Ectodermal cell (in vitro differentiated cells): Measurements from ENCODE around the gene ANP32B.

ENCODE experiments used
- H3K27ac ChIP-seq: 2 replicates; pipeline ENCODE4 v1.7.0; 2013; ENCODE audit warnings: mild to moderate bottlenecking, low read depth, low read length; ENCODE audit not compliant: insufficient read depth, poor library complexity, severe bottlenecking
- H3K27me3 ChIP-seq: 2 replicates; pipeline ENCODE4 v1.7.0; 2013; ENCODE audit warnings: mild to moderate bottlenecking, low read length; ENCODE audit not compliant: insufficient read depth, control insufficient read depth, poor library complexity, severe bottlenecking
- H3K36me3 ChIP-seq: one replicate; pipeline ENCODE4 v1.7.0; 2013; ENCODE audit warnings: low read length; ENCODE audit not compliant: control insufficient read depth, insufficient read depth
- H3K4me1 ChIP-seq: one replicate; pipeline ENCODE4 v1.7.0; 2013; ENCODE audit warnings: low read length; ENCODE audit not compliant: control insufficient read depth, insufficient read depth
- H3K4me3 ChIP-seq: 2 replicates; pipeline ENCODE4 v1.7.0; 2013; ENCODE audit warnings: low read depth, low read length, control low read depth; ENCODE audit not compliant: insufficient read depth
- H3K9me3 ChIP-seq: 2 replicates; pipeline ENCODE4 v1.7.0; 2013; ENCODE audit warnings: mild to moderate bottlenecking, low read length, moderate library complexity; ENCODE audit not compliant: control insufficient read depth
- WGBS, 2 experiments: methylation state at CpG; one replicate each; pipeline ENCODE4 v1.1.7; 2013; ENCODE audit warnings: missing lambda C conversion rate in 2 of 2; 5-methylcytosine and 5-hydroxymethylcytosine counted together

The ANP32B gene

DNA sequence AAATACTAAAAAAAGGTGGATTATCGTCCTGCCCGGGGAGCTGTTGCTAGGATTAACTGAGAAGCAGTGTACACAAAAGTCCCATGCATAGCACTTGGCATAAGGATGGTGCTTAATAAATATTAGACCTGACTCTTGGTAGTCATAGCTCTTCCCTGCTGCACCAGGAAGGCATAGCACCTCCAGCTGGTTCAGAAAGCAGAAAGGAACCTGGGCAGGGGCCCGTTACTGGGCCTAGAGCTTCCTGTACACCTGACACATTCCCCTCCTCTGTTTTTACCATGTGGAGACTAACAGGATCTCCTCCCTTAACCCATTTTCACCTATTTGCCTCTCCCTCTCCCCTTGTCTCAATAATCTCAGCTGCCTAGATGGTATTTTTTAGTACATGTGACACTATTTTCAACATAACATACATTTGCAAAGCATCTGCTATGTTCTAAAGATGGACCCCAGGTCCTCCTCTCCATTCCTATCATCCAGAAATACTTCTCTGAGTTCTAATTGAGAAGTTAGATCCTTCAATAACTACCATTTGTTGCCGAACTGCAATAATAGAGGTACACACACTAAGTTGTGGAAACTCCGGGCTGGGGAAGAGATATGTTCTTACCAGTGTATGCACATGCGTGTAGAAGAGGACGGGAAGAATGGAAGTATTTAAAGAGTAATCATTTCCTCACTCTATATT is 3.2 kb upstream of the ANP32B start:
- Histone ChIP-seq H3K4me3 (no peak overlapping the region), H3K4me1 (no peaks in the 10 kb centered on the region), H3K27me3 (peaks cover 83% of the 10 kb centered on the region), H3K27ac (no peak overlapping the region), H3K36me3 (no peaks in the 10 kb centered on the region), H3K9me3 (no peaks in the 10 kb centered on the region)
- WGBS, 2 experiments, result 77 to 87% methylated on average over 5 to 7 of the region's 7 CpGs

DNA sequence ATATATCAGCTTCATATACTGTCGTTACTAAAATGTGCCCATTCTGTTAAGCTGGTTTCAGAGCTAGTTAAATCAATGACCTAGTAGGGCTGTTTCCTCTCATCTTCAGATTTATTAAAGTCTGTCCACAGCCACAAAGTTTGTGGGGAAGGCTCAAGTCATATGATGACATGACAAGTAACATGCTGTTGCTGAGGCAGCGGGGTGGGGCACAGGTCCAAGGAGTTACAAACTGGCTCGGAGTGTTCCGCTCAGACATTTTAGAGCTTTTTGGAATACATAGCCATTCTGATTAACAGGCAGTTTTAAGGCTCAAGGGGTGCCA is 2.7 kb upstream of the ANP32B start:
- H3K9me3 ChIP-seq, result no peaks in the 10 kb centered on the region
- H3K27ac ChIP-seq, result no peak overlapping the region
- no peaks in the 10 kb centered on the region for H3K36me3 ChIP-seq
- no peaks in the 10 kb centered on the region for H3K4me1 ChIP-seq
- peaks cover 84% of the 10 kb centered on the region for H3K27me3 ChIP-seq
- no peak overlapping the region for H3K4me3 ChIP-seq
- WGBS, 2 experiments, result 90 to 92% methylated on average over 4 of the region's 4 CpGs

DNA sequence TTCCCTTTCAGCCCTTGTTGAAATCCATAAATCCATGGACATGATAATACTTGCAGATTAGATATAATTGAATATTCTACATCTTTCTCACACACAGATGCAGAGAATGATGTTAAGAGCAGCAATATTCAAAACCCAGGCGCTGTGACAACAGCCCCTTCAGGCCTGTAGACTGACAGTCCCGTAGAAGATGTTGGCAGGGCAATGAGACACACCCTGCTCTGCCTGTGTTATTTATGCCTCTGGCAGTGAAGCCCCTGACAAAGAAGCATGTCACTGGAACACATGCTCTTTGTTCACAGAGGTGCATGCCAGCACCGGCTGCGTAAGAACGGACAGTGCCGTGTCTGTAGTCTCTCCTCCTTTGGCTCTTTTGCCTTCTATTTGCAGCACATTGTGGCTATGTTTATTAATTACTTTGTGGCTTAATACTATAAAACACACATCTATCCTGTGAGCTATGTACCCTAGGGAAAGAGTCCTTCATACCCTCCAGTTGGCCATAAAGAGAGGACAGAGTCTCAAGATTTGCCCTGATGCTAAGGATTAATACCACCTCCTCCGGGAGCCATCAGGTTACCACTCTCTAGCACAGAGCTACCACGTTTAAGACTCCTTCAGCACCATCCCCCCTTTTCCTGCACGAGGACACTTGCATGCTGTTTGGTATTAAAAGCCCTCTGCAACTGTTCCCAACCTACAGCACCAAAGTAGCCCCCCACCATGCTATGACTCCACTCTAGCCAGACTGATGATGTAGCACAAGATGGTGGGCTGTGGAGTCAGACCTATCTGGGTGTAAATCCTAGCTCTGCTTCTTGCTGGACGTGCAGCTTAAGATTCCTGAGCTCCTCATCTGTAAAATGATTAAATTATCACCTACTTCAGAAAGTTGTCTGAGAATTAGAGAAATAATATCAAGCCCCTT is 2.0 kb upstream of the ANP32B start:
- H3K4me1 ChIP-seq, result no peaks in the 10 kb centered on the region
- H3K4me3 ChIP-seq, result no peak overlapping the region
- peaks cover 84% of the 10 kb centered on the region for H3K27me3 ChIP-seq
- peak overlapping the region; percentile 76 for H3K27ac ChIP-seq
- H3K36me3 ChIP-seq, result no peaks in the 10 kb centered on the region
- no peaks in the 10 kb centered on the region for H3K9me3 ChIP-seq
- 54 to 56% methylated on average over 10 of the region's 10 CpGs for WGBS, 2 experiments

DNA sequence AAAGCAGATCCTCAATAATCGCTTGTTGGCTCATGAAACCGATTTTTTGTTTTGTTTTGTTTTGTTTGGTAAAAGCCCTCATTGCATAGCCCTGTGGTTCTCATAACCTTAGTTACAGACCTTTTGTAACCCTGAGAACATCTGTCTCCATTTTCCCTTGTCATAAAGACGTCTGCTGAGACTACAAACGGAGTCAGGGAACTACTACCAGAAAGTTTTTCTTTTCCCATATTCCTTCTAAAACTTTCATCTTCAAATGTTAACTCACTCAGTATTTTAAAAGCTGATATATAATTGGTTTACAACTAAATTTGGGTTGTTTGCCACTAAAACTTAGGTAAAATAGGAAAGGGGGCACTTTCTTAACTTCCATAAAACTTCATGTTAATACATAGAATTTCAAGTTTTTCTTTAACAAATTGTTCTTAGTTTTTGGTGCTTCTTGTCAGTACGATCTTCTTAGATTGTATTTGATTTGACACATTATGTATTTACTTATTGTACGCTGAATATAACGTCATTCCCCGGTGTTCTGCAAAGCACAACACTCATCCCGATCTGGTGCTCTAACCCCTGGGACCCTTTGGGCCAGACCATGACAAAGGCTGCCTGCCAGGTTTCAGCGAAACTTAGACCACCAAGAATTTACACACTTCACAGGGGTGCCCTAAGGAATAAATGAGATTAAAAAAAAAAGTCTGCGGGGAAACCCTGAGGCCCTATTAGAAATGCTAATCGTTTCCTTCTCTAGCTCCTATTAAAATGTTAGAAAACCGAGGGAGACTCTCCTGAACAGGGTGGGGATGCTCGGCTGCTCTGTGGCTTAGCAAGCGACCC is 1.1 kb upstream of the ANP32B start:
- Histone ChIP-seq H3K9me3 (no peaks in the 10 kb centered on the region), H3K4me3 (peak overlapping the region; percentile 90), H3K27me3 (peaks cover 75% of the 10 kb centered on the region), H3K36me3 (no peaks in the 10 kb centered on the region), H3K27ac (peak overlapping the region; percentile 76), H3K4me1 (no peaks in the 10 kb centered on the region)
- WGBS, 2 experiments, result 15 to 16% methylated on average over 14 of the region's 15 CpGs

GRCh38 chr9:97983589-97984187 is 547 bp downstream of the ANP32B start:
- Histone ChIP-seq H3K4me1 (no peaks in the 10 kb centered on the region), H3K4me3 (peak overlapping the region; percentile 90), H3K27ac (peak overlapping the region; percentile 74), H3K36me3 (no peaks in the 10 kb centered on the region), H3K27me3 (peaks cover 59% of the 10 kb centered on the region), H3K9me3 (no peaks in the 10 kb centered on the region)
- WGBS, 2 experiments, result 0 to 1% methylated on average over 70 of the region's 70 CpGs

GRCh38 chr9:97984188-97985057 is 1.3 kb downstream of the ANP32B start:
- Histone ChIP-seq H3K27ac (peak overlapping the region; percentile 74), H3K27me3 (peaks cover 51% of the 10 kb centered on the region), H3K4me1 (no peaks in the 10 kb centered on the region), H3K9me3 (no peaks in the 10 kb centered on the region), H3K4me3 (peak overlapping the region; percentile 90), H3K36me3 (no peaks in the 10 kb centered on the region)
- WGBS, 2 experiments, result 0% methylated on average over 116 of the region's 116 CpGs

DNA sequence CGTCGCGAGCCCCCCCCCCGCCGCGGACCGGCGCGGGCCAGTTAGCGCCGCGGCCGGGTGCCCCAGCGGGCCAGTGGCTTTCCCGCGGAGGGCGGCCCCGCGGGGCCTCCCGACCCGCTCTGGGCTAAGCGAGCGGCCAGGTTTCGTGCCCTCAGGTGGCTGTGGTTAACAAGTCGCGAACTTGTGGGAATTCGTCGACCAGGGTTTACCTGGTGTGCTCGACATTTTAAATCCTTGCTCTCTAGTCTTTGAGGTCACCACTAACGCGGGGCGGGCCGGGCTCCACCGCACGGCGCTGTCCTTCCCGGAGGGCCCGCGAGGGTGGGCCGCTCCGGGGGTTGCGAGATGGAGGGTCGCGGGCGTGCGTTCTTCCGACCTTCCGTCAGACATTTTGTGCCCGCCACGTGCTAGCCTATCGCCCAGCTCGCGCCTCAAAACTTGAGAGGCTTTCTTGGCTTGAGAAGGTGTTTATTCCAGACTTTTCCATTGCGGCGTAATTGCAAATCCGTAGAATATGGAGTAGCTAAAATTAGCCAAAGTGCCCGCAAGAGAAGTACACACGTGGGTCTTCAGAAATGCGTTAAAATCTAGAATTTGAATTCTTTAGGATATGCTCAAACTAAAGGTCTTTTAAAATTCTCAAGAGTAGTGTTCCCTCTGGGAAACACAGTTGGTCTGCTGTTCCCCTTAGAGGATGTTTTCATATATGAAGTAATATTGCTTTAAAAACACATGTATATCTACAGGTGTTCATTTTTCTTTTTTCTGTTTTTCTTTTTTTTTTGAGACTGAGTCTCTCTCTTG is 2.1 kb downstream of the ANP32B start:
- H3K27me3 ChIP-seq, result peaks cover 43% of the 10 kb centered on the region

GRCh38 chr9:97987487-97987886 is 4.3 kb downstream of the ANP32B start:
- 94% methylated on average over 4 to 5 of the region's 5 CpGs for WGBS, 2 experiments
- Histone ChIP-seq H3K4me1 (no peaks in the 10 kb centered on the region), H3K27ac (no peak overlapping the region)

More for the DNA sequence above, 2.1 kb downstream of the ANP32B start:
- WGBS, 2 experiments, result 19 to 21% methylated on average over 59 of the region's 59 CpGs
- peak overlapping the region; percentile 90 for H3K4me3 ChIP-seq
- no peaks in the 10 kb centered on the region for H3K4me1 ChIP-seq
- no peaks in the 10 kb centered on the region for H3K36me3 ChIP-seq
- no peaks in the 10 kb centered on the region for H3K9me3 ChIP-seq
- H3K27ac ChIP-seq, result no peak overlapping the region

More at GRCh38 chr9:97987487-97987886, 4.3 kb downstream of the ANP32B start:
- Histone ChIP-seq H3K27me3 (peaks cover 21% of the 10 kb centered on the region), H3K36me3 (no peaks in the 10 kb centered on the region), H3K4me3 (no peak overlapping the region), H3K9me3 (no peaks in the 10 kb centered on the region)
